H9 (cell line): ENCODE measurements around the gene DOHH. TPM values are rescaled to one million over a fixed set of nuclear protein-coding genes. Genes with fewer than 3 reads are reported as not detected.
A peak's percentile ranks its signal among the peaks of the same experiment; 100 is the strongest.

Experiments used
- DNase-seq: peaks from one replicate; pipeline ENCODE4 v3.0.0-alpha.2; 2017
- H2AFZ ChIP-seq: one replicate; pipeline ENCODE4 v1.6.1; 2013; ENCODE audit warnings: mild to moderate bottlenecking, low read length, control low read depth, moderate library complexity
- H2AK5ac ChIP-seq: 2 replicates; pipeline ENCODE4 v1.6.1; 2013; ENCODE audit warnings: low read length, control low read depth, mixed read lengths; ENCODE audit not compliant: insufficient read length
- H2BK120ac ChIP-seq: one replicate; pipeline ENCODE4 v1.6.1; 2013; ENCODE audit warnings: low read depth, mild to moderate bottlenecking, low read length, control low read depth, inconsistent platforms; ENCODE audit not compliant: poor library complexity, severe bottlenecking
- H2BK12ac ChIP-seq: 2 replicates; pipeline ENCODE4 v1.6.1; 2013; ENCODE audit warnings: low read length, control low read depth, mixed read lengths, low read depth; ENCODE audit not compliant: insufficient read length
- H2BK15ac ChIP-seq: 2 replicates; pipeline ENCODE4 v1.6.1; 2013; ENCODE audit warnings: low read depth, low read length, control low read depth
- H2BK20ac ChIP-seq: one replicate; pipeline ENCODE4 v1.6.1; 2013; ENCODE audit warnings: low read depth, mild to moderate bottlenecking, low read length, control low read depth, inconsistent platforms; ENCODE audit not compliant: poor library complexity, severe bottlenecking
- H2BK5ac ChIP-seq: 2 replicates; pipeline ENCODE4 v1.6.1; 2013; ENCODE audit warnings: low read length, control low read depth, mixed read lengths; ENCODE audit not compliant: insufficient read length
- H3K14ac ChIP-seq: 2 replicates; pipeline ENCODE4 v1.6.1; 2013; ENCODE audit warnings: low read length, control low read depth; ENCODE audit not compliant: insufficient read depth
- H3K18ac ChIP-seq: 2 replicates; pipeline ENCODE4 v1.6.1; 2013; ENCODE audit warnings: low read depth, mild to moderate bottlenecking, mixed read lengths, low read length, control low read depth; ENCODE audit not compliant: insufficient read length
- H3K23ac ChIP-seq: 2 replicates; pipeline ENCODE4 v1.6.1; 2013; ENCODE audit warnings: low read length, control low read depth, mixed read lengths, low read depth; ENCODE audit not compliant: insufficient read length
- H3K23me2 ChIP-seq: 2 replicates; pipeline ENCODE4 v1.6.1; 2013; ENCODE audit warnings: low read depth, mild to moderate bottlenecking, mixed read lengths, low read length, control low read depth; ENCODE audit not compliant: insufficient read length, poor library complexity, severe bottlenecking
- H3K27ac ChIP-seq: 2 replicates; pipeline ENCODE4 v1.5.1; 2013; ENCODE audit warnings: low read length, control low read depth, mixed read lengths, low read depth; ENCODE audit not compliant: insufficient read length
- H3K27me3 ChIP-seq: 2 replicates; pipeline ENCODE4 v1.6.1; 2013; ENCODE audit warnings: low read length, control low read depth, inconsistent platforms; ENCODE audit not compliant: insufficient read depth
- H3K4ac ChIP-seq: 2 replicates; pipeline ENCODE4 v1.6.1; 2013; ENCODE audit warnings: low read depth, mild to moderate bottlenecking, control low read depth, inconsistent platforms, low read length, moderate library complexity
- H3K4me1 ChIP-seq: 2 replicates; pipeline ENCODE4 v1.6.1; 2013; ENCODE audit warnings: low read length, control low read depth, inconsistent platforms; ENCODE audit not compliant: insufficient read depth
- H3K4me2 ChIP-seq: 2 replicates; pipeline ENCODE4 v1.6.1; 2013; ENCODE audit warnings: low read length, control low read depth, mixed read lengths; ENCODE audit not compliant: insufficient read length, insufficient read depth
- H3K56ac ChIP-seq: 2 replicates; pipeline ENCODE4 v1.6.1; 2013; ENCODE audit warnings: low read depth, mild to moderate bottlenecking, mixed read lengths, low read length, control low read depth; ENCODE audit not compliant: insufficient read length
- H3K79me1 ChIP-seq: 2 replicates; pipeline ENCODE4 v1.6.1; 2013; ENCODE audit warnings: low read depth, mild to moderate bottlenecking, moderate library complexity, low read length, control low read depth, inconsistent platforms; ENCODE audit not compliant: insufficient read depth, poor library complexity, severe bottlenecking
- H3K79me2 ChIP-seq: 2 replicates; pipeline ENCODE4 v1.6.1; 2013; ENCODE audit warnings: low read length, control low read depth, inconsistent platforms; ENCODE audit not compliant: insufficient read depth
- H3K9ac ChIP-seq: 2 replicates; pipeline ENCODE4 v1.6.1; 2013; ENCODE audit warnings: low read length, control low read depth, mixed read lengths; ENCODE audit not compliant: insufficient read length; ENCODE audit errors: extremely low read depth
- H3K9me3 ChIP-seq: one replicate; pipeline ENCODE4 v1.6.1; 2013; ENCODE audit warnings: low read depth, low read length, inconsistent platforms; ENCODE audit not compliant: control insufficient read depth
- H3T11ph ChIP-seq: one replicate; pipeline ENCODE4 v1.6.1; 2013; ENCODE audit warnings: mild to moderate bottlenecking, low read length, control low read depth, inconsistent platforms
- H4K20me1 ChIP-seq: one replicate; pipeline ENCODE4 v1.6.1; 2013; ENCODE audit not compliant: control insufficient read depth, insufficient read length, insufficient read depth
- H4K5ac ChIP-seq: 2 replicates; pipeline ENCODE4 v1.6.1; 2013; ENCODE audit warnings: low read depth, mild to moderate bottlenecking, mixed read lengths, low read length, control low read depth; ENCODE audit not compliant: insufficient read length
- H4K8ac ChIP-seq: replicated peaks from 2 replicates; pipeline ENCODE4 v1.6.1; 2013; ENCODE audit warnings: low read length, control low read depth, mixed read lengths, low read depth; ENCODE audit not compliant: insufficient read length
- H4K91ac ChIP-seq: 2 replicates; pipeline ENCODE4 v1.6.1; 2013; ENCODE audit warnings: low read depth, mild to moderate bottlenecking, moderate library complexity, mixed read lengths, low read length, control low read depth; ENCODE audit not compliant: insufficient read length
- H3K27ac Mint-ChIP-seq, 3 experiments: 2 replicates in 2 of 3; 3 replicates in 1 of 3; pipeline ENCODE4 v1.8.0; 2020 to 2021; ENCODE audit warnings: mixed read lengths in 3 of 3, mild to moderate bottlenecking in 1 of 3, moderate library complexity in 1 of 3
- H3K27me3 Mint-ChIP-seq: 2 replicates; pipeline ENCODE4 v1.8.0; 2021; ENCODE audit warnings: low read depth, mild to moderate bottlenecking, moderate library complexity, mixed read lengths
- H3K36me3 Mint-ChIP-seq, 3 experiments: 2 replicates in 2 of 3; 3 replicates in 1 of 3; pipeline ENCODE4 v1.8.0; 2020 to 2021; ENCODE audit warnings: low read depth in 3 of 3, mixed read lengths in 3 of 3; ENCODE audit not compliant: insufficient read depth in 1 of 3
- H3K4me1 Mint-ChIP-seq, 2 experiments: 2 replicates each; pipeline ENCODE4 v1.8.0; 2020; ENCODE audit warnings: mixed read lengths in 2 of 2
- H3K4me3 Mint-ChIP-seq, 2 experiments: 2 replicates in 1 of 2; 3 replicates in 1 of 2; pipeline ENCODE4 v1.8.0; 2020 to 2021; ENCODE audit warnings: mild to moderate bottlenecking in 2 of 2, mixed read lengths in 2 of 2, moderate library complexity in 1 of 2
- H3K9me3 Mint-ChIP-seq, 2 experiments: 2 replicates in 1 of 2; 3 replicates in 1 of 2; pipeline ENCODE4 v1.8.0; 2020; ENCODE audit warnings: mild to moderate bottlenecking in 2 of 2, mixed read lengths in 2 of 2, moderate library complexity in 1 of 2
- WGBS: extraction: QIAGEN DNeasy Blood & Tissue Kit; methylation state at CpG from one replicate; pipeline ENCODE4 v1.1.7; 2013; ENCODE audit warnings: missing lambda C conversion rate, low lambda C conversion rate, mixed read lengths; ENCODE audit not compliant: insufficient read length; ENCODE audit errors: extremely low coverage; 5-methylcytosine and 5-hydroxymethylcytosine counted together
- total RNA-seq: library from RNA; stranded (reverse); gene quantifications from 2 replicates; pipeline ENCODE4 v1.2.1, GENCODE V29; 2021
- TF ChIP-seq, protein P1 (sequence below): fragments of 200-600 bp; sonication (generic); conservative IDR thresholded peaks from 3 replicates; pipeline ENCODE4 v1.8.0; 2021; ENCODE audit warnings: antibody characterized with exemption, mild to moderate bottlenecking

The DOHH gene
- total RNA-seq, 1 experiment from 2014 or later: 16.5 TPM

DNA sequence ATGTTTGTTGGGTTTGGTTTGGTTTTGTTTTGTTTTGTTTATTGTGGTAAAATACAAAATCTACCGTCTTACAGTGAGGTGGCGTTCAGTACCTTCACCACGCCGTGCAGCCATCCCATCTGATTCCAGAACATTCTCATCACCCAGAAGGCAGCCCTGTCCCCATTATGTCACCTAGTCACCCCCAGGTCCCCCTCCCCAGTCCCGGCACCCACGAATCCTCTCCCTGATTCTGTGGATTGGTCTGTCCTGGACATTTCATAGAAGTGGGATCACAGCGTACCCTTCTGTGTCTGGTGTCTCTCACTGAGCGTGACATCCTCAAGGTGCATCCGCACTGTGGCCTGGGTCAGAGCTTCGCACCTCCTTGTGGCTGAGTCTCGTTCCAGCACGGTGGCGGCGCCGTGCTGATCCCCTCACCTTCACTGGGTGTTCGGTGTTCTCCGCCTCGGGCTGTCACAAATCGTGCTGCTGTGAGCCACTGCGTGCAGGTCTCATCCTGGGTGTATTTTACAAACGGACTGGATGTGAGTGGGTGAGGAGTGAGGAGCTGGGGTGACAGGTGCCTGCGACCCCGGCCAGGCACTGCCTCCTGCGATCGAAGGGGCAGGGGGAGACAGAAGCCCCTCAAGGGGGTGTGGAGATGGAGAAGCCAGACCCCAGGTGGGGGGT lies 37.9 kb upstream of the DOHH start:
- Histone ChIP-seq H4K5ac (no peak overlapping the region), H3K23me2 (no peaks in the 10 kb centered on the region), H3K4ac (no peak overlapping the region), H2BK15ac (no peak overlapping the region), H3K4me1 (no peaks in the 10 kb centered on the region), H3K79me1 (no peaks in the 10 kb centered on the region), H3K4me2 (no peak overlapping the region), H4K20me1 (no peaks in the 10 kb centered on the region), H3T11ph (no peak overlapping the region), H2AK5ac (no peak overlapping the region), H3K18ac (no peak overlapping the region), H3K56ac (no peak overlapping the region), H3K9ac (no peak overlapping the region), H3K79me2 (no peaks in the 10 kb centered on the region), H3K27me3 (no peaks in the 10 kb centered on the region), H3K27ac (no peak overlapping the region), H4K8ac (no peak overlapping the region), H2BK5ac (no peak overlapping the region), H3K23ac (no peak overlapping the region), H2BK120ac (no peak overlapping the region), H2AFZ (no peak overlapping the region), H2BK20ac (no peak overlapping the region), H3K9me3 (no peaks in the 10 kb centered on the region), H3K14ac (no peak overlapping the region), H2BK12ac (no peak overlapping the region), H4K91ac (no peak overlapping the region)
- no CpG with 5 or more reads among the region's 25 CpGs for WGBS
- Mint-ChIP-seq H3K27me3 (no peaks in the 10 kb centered on the region; the same call in 1 of the 2 replicates), H3K4me3 (no peak overlapping the region), H3K36me3 (peaks cover 13 to 42% (median 41%) of the 10 kb centered on the region in 3 experiments; a peak in 6 of 7 replicates), H3K27ac (peak overlapping the region in 2 of 3 experiments; percentile 70 to 86; a peak in 4 of 7 replicates), H3K9me3 (no peaks in the 10 kb centered on the region), H3K4me1 (peaks cover 6 to 14% of the 10 kb centered on the region in 2 experiments; a peak in 3 of 4 replicates)
- TF ChIP-seq, protein P1, sequence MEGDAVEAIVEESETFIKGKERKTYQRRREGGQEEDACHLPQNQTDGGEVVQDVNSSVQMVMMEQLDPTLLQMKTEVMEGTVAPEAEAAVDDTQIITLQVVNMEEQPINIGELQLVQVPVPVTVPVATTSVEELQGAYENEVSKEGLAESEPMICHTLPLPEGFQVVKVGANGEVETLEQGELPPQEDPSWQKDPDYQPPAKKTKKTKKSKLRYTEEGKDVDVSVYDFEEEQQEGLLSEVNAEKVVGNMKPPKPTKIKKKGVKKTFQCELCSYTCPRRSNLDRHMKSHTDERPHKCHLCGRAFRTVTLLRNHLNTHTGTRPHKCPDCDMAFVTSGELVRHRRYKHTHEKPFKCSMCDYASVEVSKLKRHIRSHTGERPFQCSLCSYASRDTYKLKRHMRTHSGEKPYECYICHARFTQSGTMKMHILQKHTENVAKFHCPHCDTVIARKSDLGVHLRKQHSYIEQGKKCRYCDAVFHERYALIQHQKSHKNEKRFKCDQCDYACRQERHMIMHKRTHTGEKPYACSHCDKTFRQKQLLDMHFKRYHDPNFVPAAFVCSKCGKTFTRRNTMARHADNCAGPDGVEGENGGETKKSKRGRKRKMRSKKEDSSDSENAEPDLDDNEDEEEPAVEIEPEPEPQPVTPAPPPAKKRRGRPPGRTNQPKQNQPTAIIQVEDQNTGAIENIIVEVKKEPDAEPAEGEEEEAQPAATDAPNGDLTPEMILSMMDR: no peak
- no peak for DNase-seq
